GM23338 (cell line): ENCODE data around the gene GRM5. TPM values are rescaled to one million over a fixed set of nuclear protein-coding genes. Genes with fewer than 3 reads are reported as not detected.

Experiments used
- ATAC-seq: fragments of 200-7000 bp; cut with Tn5 transposase; 3 replicates; pipeline ENCODE4 v1.9.1; 2020
- DNase-seq: peaks from one replicate; pipeline ENCODE4 v3.0.0-alpha.2; 2015; ENCODE audit warnings: low spot score
- H2AFZ ChIP-seq: fragments of 200-600 bp; sonication (generic); 2 replicates; pipeline ENCODE4 v1.8.0; 2016; ENCODE audit warnings: antibody characterized with exemption, mild to moderate bottlenecking, moderate library complexity
- H3F3A ChIP-seq: fragments of 200-600 bp; sonication (generic); replicated peaks from 2 replicates; pipeline ENCODE4 v1.8.0; 2017; ENCODE audit warnings: antibody characterized with exemption, mixed run types, low read depth
- H3K27ac ChIP-seq: fragments of 200-600 bp; sonication (generic); 2 replicates; pipeline ENCODE4 v1.6.1; 2016; ENCODE audit warnings: low read depth
- H3K27me3 ChIP-seq: fragments of 200-600 bp; sonication (generic); 2 replicates; pipeline ENCODE4 v1.8.0; 2016; ENCODE audit warnings: mild to moderate bottlenecking, mixed run types, moderate library complexity; ENCODE audit not compliant: insufficient read depth
- H3K36me3 ChIP-seq: fragments of 200-600 bp; sonication (generic); 2 replicates; pipeline ENCODE4 v1.8.0; 2016; ENCODE audit warnings: mild to moderate bottlenecking; ENCODE audit not compliant: insufficient read depth
- H3K4me1 ChIP-seq: fragments of 200-600 bp; sonication (generic); 2 replicates; pipeline ENCODE4 v1.8.0; 2016; ENCODE audit warnings: mild to moderate bottlenecking, moderate library complexity; ENCODE audit not compliant: insufficient read depth
- H3K4me2 ChIP-seq: fragments of 200-600 bp; sonication (generic); 2 replicates; pipeline ENCODE4 v1.7.1; 2017; ENCODE audit warnings: mixed run types
- H3K4me3 ChIP-seq: fragments of 200-600 bp; sonication (generic); 2 replicates; pipeline ENCODE4 v1.6.1; 2016; ENCODE audit warnings: mixed run types
- H3K79me2 ChIP-seq: fragments of 200-600 bp; sonication (generic); replicated peaks from 2 replicates; pipeline ENCODE4 v1.8.0; 2017; ENCODE audit warnings: mild to moderate bottlenecking; ENCODE audit not compliant: insufficient read depth
- H3K9me2 ChIP-seq: fragments of 200-600 bp; sonication (generic); 2 replicates; pipeline ENCODE4 v1.8.0; 2017; ENCODE audit not compliant: insufficient read depth
- H4K20me1 ChIP-seq: fragments of 200-600 bp; sonication (generic); replicated peaks from 2 replicates; pipeline ENCODE4 v1.8.0; 2017; ENCODE audit warnings: mild to moderate bottlenecking; ENCODE audit not compliant: insufficient read depth
- H3K27ac Mint-ChIP-seq: 2 replicates; pipeline ENCODE4 v1.8.0; 2020; ENCODE audit warnings: inconsistent platforms, mild to moderate bottlenecking, moderate library complexity, mixed read lengths
- H3K27me3 Mint-ChIP-seq: 3 replicates; pipeline ENCODE4 v1.8.0; 2022; ENCODE audit warnings: low read depth, mild to moderate bottlenecking, moderate library complexity, mixed read lengths, inconsistent platforms; ENCODE audit not compliant: insufficient read depth, poor library complexity
- H3K36me3 Mint-ChIP-seq: 3 replicates; pipeline ENCODE4 v1.8.0; 2021; ENCODE audit warnings: low read depth, mild to moderate bottlenecking, inconsistent platforms, moderate library complexity, mixed read lengths
- H3K4me1 Mint-ChIP-seq: 3 replicates; pipeline ENCODE4 v1.8.0; 2020; ENCODE audit warnings: mild to moderate bottlenecking, inconsistent platforms, mixed read lengths
- H3K4me3 Mint-ChIP-seq: 3 replicates; pipeline ENCODE4 v1.8.0; 2021; ENCODE audit warnings: moderate library complexity, mild to moderate bottlenecking, inconsistent platforms, mixed read lengths
- H3K9me3 Mint-ChIP-seq: 3 replicates; pipeline ENCODE4 v1.8.0; 2020; ENCODE audit warnings: moderate library complexity, mild to moderate bottlenecking, inconsistent platforms, mixed read lengths
- CREB1 ChIP-seq: fragments of 250-450 bp; sonication (Bioruptor Pico); IDR thresholded peaks from 2 replicates; pipeline ENCODE4 v1.5.0; 2020; ENCODE audit warnings: low read depth, mild to moderate bottlenecking, moderate library complexity
- EZH2phosphoT487 ChIP-seq: fragments of 200-600 bp; sonication (generic); IDR thresholded peaks from one replicate; pipeline ENCODE4 v1.8.1; 2018; ENCODE audit warnings: antibody characterized with exemption; ENCODE audit not compliant: unreplicated experiment
- JUNB ChIP-seq: IDR thresholded peaks from one replicate; pipeline ENCODE4 v1.6.1; 2016; ENCODE audit warnings: antibody characterized with exemption; ENCODE audit not compliant: unreplicated experiment
- NANOG ChIP-seq: IDR thresholded peaks from 2 replicates; pipeline ENCODE4 v1.6.1; 2016; ENCODE audit warnings: antibody characterized with exemption, borderline replicate concordance
- POLR2AphosphoS5 ChIP-seq: IDR thresholded peaks from 2 replicates; pipeline ENCODE4 v1.6.1; 2016; ENCODE audit warnings: antibody characterized with exemption, low read depth
- STAT1 ChIP-seq: IDR thresholded peaks from one replicate; pipeline ENCODE4 v1.6.1; 2016; ENCODE audit warnings: antibody characterized with exemption; ENCODE audit not compliant: unreplicated experiment
- ZNF114 ChIP-seq: fragments of 250-450 bp; sonication (Bioruptor Pico); IDR thresholded peaks from 2 replicates; pipeline ENCODE4 v1.5.0; 2020; ENCODE audit warnings: mild to moderate bottlenecking, moderate library complexity
- ZNF331 ChIP-seq: fragments of 250-450 bp; sonication (Bioruptor Pico); IDR thresholded peaks from 2 replicates; pipeline ENCODE4 v1.5.0; 2020; ENCODE audit warnings: low read depth, mild to moderate bottlenecking, moderate library complexity
- polyA plus RNA-seq: library from polyadenylated mRNA; unstranded; fragments of >200 nt; fragmentation: Nextera tagmentation; extraction: Ambion mirVana; gene quantifications from 2 replicates; pipeline ENCODE4 v1.2.1, GENCODE V29; 2016
- total RNA-seq: library from RNA; depleted of rRNA; stranded (reverse); fragments of >200 nt; shearing (Covaris generic); gene quantifications from 2 replicates; pipeline ENCODE4 v1.2.3, GENCODE V29; 2014
- TF ChIP-seq, protein P1 (sequence below): IDR thresholded peaks from 2 replicates; pipeline ENCODE4 v1.6.1; 2016; ENCODE audit warnings: antibody characterized with exemption
- TF ChIP-seq, protein P2 (sequence below): IDR thresholded peaks from one replicate; pipeline ENCODE4 v1.6.1; 2018; ENCODE audit warnings: antibody characterized with exemption; ENCODE audit not compliant: unreplicated experiment
- TF ChIP-seq, protein P3 (sequence below), 2 experiments: fragments of 200-600 bp in 1 of 2; sonication (generic) in 1 of 2; conservative IDR thresholded peaks; 2 replicates each; pipeline versions ENCODE4 v1.5.1 to v1.6.1; 2016 to 2017; ENCODE audit warnings: antibody characterized with exemption in 2 of 2, low read depth in 2 of 2, mild to moderate bottlenecking in 2 of 2, moderate library complexity in 1 of 2
- TF ChIP-seq, protein P4 (sequence below): fragments of 250-450 bp; sonication (Bioruptor Pico); IDR thresholded peaks from 2 replicates; pipeline ENCODE4 v1.5.0; 2020; ENCODE audit warnings: mild to moderate bottlenecking, moderate library complexity

GRM5 gene
- total and polyA plus RNA-seq, 2 experiments from 2014 or later, result 0.23 to 0.45 TPM

DNA sequence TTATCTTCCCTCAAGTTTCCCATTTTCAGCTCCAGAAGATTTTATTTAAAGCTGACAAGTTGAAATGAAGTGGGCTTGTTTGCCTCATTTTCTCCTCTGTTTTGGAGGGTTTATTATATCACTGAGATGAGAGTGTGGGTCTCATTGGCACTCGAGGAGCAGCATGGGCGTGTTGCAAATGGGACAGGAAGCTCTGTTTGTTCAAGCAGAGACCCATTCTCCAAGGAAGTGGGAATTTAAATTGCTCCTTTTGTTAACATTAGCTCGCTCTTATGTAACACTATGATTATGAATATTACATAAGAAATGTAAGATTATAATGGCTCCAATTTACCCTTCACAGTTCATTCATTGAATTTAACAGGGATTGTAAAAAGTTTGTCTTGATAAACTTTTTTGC is 410.6 kb downstream of the GRM5 start:
- H4K20me1 ChIP-seq, result no peaks in the 10 kb centered on the region
- no peaks in the 10 kb centered on the region for H3K79me2 ChIP-seq
- H3K4me2 ChIP-seq, result no peak overlapping the region
- TF ChIP-seq STAT1 (no peak), JUNB (no peak), POLR2AphosphoS5 (no peak), EZH2phosphoT487 (no peak), ZNF114 (no peak), CREB1 (no peak), ZNF331 (CRISPR knock-in tag) (no peak), NANOG (no peak)
- TF ChIP-seq, protein P1, sequence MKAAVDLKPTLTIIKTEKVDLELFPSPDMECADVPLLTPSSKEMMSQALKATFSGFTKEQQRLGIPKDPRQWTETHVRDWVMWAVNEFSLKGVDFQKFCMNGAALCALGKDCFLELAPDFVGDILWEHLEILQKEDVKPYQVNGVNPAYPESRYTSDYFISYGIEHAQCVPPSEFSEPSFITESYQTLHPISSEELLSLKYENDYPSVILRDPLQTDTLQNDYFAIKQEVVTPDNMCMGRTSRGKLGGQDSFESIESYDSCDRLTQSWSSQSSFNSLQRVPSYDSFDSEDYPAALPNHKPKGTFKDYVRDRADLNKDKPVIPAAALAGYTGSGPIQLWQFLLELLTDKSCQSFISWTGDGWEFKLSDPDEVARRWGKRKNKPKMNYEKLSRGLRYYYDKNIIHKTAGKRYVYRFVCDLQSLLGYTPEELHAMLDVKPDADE, result no peak
- TF ChIP-seq, protein P2, sequence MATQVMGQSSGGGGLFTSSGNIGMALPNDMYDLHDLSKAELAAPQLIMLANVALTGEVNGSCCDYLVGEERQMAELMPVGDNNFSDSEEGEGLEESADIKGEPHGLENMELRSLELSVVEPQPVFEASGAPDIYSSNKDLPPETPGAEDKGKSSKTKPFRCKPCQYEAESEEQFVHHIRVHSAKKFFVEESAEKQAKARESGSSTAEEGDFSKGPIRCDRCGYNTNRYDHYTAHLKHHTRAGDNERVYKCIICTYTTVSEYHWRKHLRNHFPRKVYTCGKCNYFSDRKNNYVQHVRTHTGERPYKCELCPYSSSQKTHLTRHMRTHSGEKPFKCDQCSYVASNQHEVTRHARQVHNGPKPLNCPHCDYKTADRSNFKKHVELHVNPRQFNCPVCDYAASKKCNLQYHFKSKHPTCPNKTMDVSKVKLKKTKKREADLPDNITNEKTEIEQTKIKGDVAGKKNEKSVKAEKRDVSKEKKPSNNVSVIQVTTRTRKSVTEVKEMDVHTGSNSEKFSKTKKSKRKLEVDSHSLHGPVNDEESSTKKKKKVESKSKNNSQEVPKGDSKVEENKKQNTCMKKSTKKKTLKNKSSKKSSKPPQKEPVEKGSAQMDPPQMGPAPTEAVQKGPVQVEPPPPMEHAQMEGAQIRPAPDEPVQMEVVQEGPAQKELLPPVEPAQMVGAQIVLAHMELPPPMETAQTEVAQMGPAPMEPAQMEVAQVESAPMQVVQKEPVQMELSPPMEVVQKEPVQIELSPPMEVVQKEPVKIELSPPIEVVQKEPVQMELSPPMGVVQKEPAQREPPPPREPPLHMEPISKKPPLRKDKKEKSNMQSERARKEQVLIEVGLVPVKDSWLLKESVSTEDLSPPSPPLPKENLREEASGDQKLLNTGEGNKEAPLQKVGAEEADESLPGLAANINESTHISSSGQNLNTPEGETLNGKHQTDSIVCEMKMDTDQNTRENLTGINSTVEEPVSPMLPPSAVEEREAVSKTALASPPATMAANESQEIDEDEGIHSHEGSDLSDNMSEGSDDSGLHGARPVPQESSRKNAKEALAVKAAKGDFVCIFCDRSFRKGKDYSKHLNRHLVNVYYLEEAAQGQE, result no peak
- TF ChIP-seq, protein P3, sequence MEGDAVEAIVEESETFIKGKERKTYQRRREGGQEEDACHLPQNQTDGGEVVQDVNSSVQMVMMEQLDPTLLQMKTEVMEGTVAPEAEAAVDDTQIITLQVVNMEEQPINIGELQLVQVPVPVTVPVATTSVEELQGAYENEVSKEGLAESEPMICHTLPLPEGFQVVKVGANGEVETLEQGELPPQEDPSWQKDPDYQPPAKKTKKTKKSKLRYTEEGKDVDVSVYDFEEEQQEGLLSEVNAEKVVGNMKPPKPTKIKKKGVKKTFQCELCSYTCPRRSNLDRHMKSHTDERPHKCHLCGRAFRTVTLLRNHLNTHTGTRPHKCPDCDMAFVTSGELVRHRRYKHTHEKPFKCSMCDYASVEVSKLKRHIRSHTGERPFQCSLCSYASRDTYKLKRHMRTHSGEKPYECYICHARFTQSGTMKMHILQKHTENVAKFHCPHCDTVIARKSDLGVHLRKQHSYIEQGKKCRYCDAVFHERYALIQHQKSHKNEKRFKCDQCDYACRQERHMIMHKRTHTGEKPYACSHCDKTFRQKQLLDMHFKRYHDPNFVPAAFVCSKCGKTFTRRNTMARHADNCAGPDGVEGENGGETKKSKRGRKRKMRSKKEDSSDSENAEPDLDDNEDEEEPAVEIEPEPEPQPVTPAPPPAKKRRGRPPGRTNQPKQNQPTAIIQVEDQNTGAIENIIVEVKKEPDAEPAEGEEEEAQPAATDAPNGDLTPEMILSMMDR (conservative IDR thresholded peaks at IDR 0.05; ENCODE audit: low read depth in 2 of 2), result no peak
- TF ChIP-seq, protein P4, sequence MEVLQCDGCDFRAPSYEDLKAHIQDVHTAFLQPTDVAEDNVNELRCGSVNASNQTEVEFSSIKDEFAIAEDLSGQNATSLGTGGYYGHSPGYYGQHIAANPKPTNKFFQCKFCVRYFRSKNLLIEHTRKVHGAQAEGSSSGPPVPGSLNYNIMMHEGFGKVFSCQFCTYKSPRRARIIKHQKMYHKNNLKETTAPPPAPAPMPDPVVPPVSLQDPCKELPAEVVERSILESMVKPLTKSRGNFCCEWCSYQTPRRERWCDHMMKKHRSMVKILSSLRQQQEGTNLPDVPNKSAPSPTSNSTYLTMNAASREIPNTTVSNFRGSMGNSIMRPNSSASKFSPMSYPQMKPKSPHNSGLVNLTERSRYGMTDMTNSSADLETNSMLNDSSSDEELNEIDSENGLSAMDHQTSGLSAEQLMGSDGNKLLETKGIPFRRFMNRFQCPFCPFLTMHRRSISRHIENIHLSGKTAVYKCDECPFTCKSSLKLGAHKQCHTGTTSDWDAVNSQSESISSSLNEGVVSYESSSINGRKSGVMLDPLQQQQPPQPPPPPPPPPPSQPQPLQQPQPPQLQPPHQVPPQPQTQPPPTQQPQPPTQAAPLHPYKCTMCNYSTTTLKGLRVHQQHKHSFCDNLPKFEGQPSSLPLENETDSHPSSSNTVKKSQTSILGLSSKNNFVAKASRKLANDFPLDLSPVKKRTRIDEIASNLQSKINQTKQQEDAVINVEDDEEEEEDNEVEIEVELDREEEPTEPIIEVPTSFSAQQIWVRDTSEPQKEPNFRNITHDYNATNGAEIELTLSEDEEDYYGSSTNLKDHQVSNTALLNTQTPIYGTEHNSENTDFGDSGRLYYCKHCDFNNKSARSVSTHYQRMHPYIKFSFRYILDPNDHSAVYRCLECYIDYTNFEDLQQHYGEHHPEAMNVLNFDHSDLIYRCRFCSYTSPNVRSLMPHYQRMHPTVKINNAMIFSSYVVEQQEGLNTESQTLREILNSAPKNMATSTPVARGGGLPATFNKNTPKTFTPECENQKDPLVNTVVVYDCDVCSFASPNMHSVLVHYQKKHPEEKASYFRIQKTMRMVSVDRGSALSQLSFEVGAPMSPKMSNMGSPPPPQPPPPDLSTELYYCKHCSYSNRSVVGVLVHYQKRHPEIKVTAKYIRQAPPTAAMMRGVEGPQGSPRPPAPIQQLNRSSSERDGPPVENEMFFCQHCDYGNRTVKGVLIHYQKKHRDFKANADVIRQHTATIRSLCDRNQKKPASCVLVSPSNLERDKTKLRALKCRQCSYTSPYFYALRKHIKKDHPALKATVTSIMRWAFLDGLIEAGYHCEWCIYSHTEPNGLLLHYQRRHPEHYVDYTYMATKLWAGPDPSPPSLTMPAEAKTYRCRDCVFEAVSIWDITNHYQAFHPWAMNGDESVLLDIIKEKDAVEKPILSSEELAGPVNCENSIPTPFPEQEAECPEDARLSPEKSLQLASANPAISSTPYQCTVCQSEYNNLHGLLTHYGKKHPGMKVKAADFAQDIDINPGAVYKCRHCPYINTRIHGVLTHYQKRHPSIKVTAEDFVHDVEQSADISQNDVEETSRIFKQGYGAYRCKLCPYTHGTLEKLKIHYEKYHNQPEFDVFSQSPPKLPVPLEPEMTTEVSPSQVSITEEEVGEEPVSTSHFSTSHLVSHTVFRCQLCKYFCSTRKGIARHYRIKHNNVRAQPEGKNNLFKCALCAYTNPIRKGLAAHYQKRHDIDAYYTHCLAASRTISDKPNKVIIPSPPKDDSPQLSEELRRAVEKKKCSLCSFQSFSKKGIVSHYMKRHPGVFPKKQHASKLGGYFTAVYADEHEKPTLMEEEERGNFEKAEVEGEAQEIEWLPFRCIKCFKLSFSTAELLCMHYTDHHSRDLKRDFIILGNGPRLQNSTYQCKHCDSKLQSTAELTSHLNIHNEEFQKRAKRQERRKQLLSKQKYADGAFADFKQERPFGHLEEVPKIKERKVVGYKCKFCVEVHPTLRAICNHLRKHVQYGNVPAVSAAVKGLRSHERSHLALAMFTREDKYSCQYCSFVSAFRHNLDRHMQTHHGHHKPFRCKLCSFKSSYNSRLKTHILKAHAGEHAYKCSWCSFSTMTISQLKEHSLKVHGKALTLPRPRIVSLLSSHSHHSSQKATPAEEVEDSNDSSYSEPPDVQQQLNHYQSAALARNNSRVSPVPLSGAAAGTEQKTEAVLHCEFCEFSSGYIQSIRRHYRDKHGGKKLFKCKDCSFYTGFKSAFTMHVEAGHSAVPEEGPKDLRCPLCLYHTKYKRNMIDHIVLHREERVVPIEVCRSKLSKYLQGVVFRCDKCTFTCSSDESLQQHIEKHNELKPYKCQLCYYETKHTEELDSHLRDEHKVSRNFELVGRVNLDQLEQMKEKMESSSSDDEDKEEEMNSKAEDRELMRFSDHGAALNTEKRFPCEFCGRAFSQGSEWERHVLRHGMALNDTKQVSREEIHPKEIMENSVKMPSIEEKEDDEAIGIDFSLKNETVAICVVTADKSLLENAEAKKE (CRISPR knock-in tag), result no peak
- ATAC-seq (no peak), DNase-seq (no peak)
- no peak overlapping the region for H3K27ac ChIP-seq
- no peak overlapping the region for H3K4me3 Mint-ChIP-seq
- peaks cover 8% of the 10 kb centered on the region for H3K4me1 Mint-ChIP-seq
- H3K4me1 ChIP-seq, result no peaks in the 10 kb centered on the region; the same call in 1 of the 2 replicates
- no peaks in the 10 kb centered on the region for H3K27me3 Mint-ChIP-seq
- peak overlapping the region; percentile 49; the same call in 1 of the 2 replicates for H3K27ac Mint-ChIP-seq
- H3K36me3 Mint-ChIP-seq, result peaks cover 4% of the 10 kb centered on the region; the same call in 1 of the 3 replicates
- H3K9me3 Mint-ChIP-seq, result peaks cover 8% of the 10 kb centered on the region; the same call in 2 of the 3 replicates
- no peaks in the 10 kb centered on the region for H3K9me2 ChIP-seq
- no peak overlapping the region for H2AFZ ChIP-seq
- H3F3A ChIP-seq, result no peaks in the 10 kb centered on the region
- H3K4me3 ChIP-seq, result no peak overlapping the region
- no peaks in the 10 kb centered on the region for H3K27me3 ChIP-seq
- H3K36me3 ChIP-seq, result no peaks in the 10 kb centered on the region
